HepG2 (cell line): ENCODE data around the gene PDIA2. TPM values are rescaled to one million over a fixed set of nuclear protein-coding genes. Genes with fewer than 3 reads are reported as not detected.

Experiments
- ATAC-seq: fragments of 200-7000 bp; cut with Tn5 transposase; 3 replicates; pipeline ENCODE4 v1.9.1; 2020; ENCODE audit warnings: mild to moderate bottlenecking, moderate library complexity
- BruUV-seq: library from RNA; stranded (reverse); fragments of 400-500 nt; replicated peaks from 2 replicates; lab custom pipeline; 2021; lab: Mats Ljungman, UMichigan
- CTCF ChIA-PET: fragments of 300-600 bp; formaldehyde crosslinking; extraction: SDS; loops from one replicate; lab custom pipeline; 2021; ENCODE audit warnings: low total read pairs, inconsistent platforms, low intra/inter-chr PET ratio; lab: Yijun Ruan, JAX
- POLR2A ChIA-PET: fragments of 350-600 bp; sonication (Branson Sonifier 250); formaldehyde crosslinking; loops from one replicate; lab custom pipeline; 2020; ENCODE audit warnings: antibody characterized with exemption, inconsistent platforms; lab: Yijun Ruan, JAX
- DNase-seq: peaks from one replicate; pipeline ENCODE4 v3.0.0-alpha.2; 2015; ENCODE audit warnings: low spot score
- FAIRE-seq: peaks from 3 replicates; lab custom pipeline; 2011; peaks lifted over from hg19 to GRCh38; lab: Jason Lieb, UNC
- H2AFZ ChIP-seq: one replicate; pipeline ENCODE4 v1.6.1; 2011; ENCODE audit warnings: low read length, inconsistent platforms
- H3K27ac ChIP-seq: fragments of 300-600 bp; 3 replicates; pipeline ENCODE4 v1.8.0; 2011; ENCODE audit warnings: mixed run types, mild to moderate bottlenecking, mixed read lengths, low read length, inconsistent platforms; ENCODE audit not compliant: insufficient read depth; ENCODE audit errors: extremely low read length
- H3K27me3 ChIP-seq, 2 experiments: fragments of 200-600 bp in 1 of 2; 2 replicates in 1 of 2; 3 replicates in 1 of 2; pipeline versions ENCODE4 v1.6.0 to v1.8.0; 2011; ENCODE audit warnings: low read length in 2 of 2, mild to moderate bottlenecking in 2 of 2, moderate library complexity in 2 of 2, inconsistent platforms in 1 of 2; ENCODE audit not compliant: insufficient read depth in 2 of 2, control insufficient read depth in 1 of 2
- H3K36me3 ChIP-seq, 2 experiments: fragments of 200-600 bp in 1 of 2; replicated peaks in 1 of 2; 2 replicates in 1 of 2; 3 replicates in 1 of 2; pipeline versions ENCODE4 v1.5.1 to v1.8.0; 2011; ENCODE audit warnings: low read length in 2 of 2, inconsistent platforms in 1 of 2; ENCODE audit not compliant: insufficient read depth in 2 of 2, control insufficient read depth in 1 of 2
- H3K4me1 ChIP-seq: 2 replicates; pipeline ENCODE4 v1.5.1; 2012; ENCODE audit warnings: low read length, inconsistent platforms; ENCODE audit not compliant: insufficient read depth
- H3K4me2 ChIP-seq: 2 replicates; pipeline ENCODE4 v1.6.0; 2011; ENCODE audit warnings: low read depth, low read length, inconsistent platforms
- H3K4me3 ChIP-seq, 3 experiments: fragments of 200-600 bp in 1 of 3; sonication (generic), shearing (Covaris generic) in 1 of 3; replicated peaks in 1 of 3; 2 replicates each; pipeline ENCODE4 v1.5.1; 2011 to 2016; ENCODE audit warnings: low read length in 3 of 3, inconsistent platforms in 2 of 3, low read depth in 2 of 3, mild to moderate bottlenecking in 2 of 3, control low read depth in 1 of 3, mixed read lengths in 1 of 3; ENCODE audit not compliant: insufficient read depth in 1 of 3
- H3K79me2 ChIP-seq: one replicate; pipeline ENCODE4 v1.6.1; 2011; ENCODE audit warnings: low read length, inconsistent platforms; ENCODE audit not compliant: insufficient read depth
- H3K9ac ChIP-seq: 2 replicates; pipeline ENCODE4 v1.6.0; 2011; ENCODE audit warnings: mild to moderate bottlenecking, low read depth, low read length, inconsistent platforms; ENCODE audit not compliant: insufficient read depth
- H3K9me3 ChIP-seq: 2 replicates; pipeline ENCODE4 v1.5.1; 2012; ENCODE audit warnings: mild to moderate bottlenecking, low read length
- H4K20me1 ChIP-seq: 2 replicates; pipeline ENCODE4 v1.6.0; 2011; ENCODE audit warnings: inconsistent platforms, mild to moderate bottlenecking, low read length, moderate library complexity; ENCODE audit not compliant: insufficient read depth
- JUND ChIP-seq: sonication (generic); formaldehyde crosslinking; IDR thresholded peaks from 2 replicates; pipeline ENCODE4 v1.8.0; 2022; ENCODE audit warnings: mild to moderate bottlenecking, missing genetic modification reagents
- MAFG ChIP-seq: sonication (generic); formaldehyde crosslinking; IDR thresholded peaks from 2 replicates; pipeline ENCODE4 v1.5.1; 2020; ENCODE audit warnings: mild to moderate bottlenecking, missing genetic modification reagents
- MED8 ChIP-seq: sonication (generic); formaldehyde crosslinking; IDR thresholded peaks from 2 replicates; pipeline ENCODE4 v1.8.1; 2023; ENCODE audit warnings: mild to moderate bottlenecking, missing genetic modification reagents; ENCODE audit not compliant: insufficient replicate concordance
- ZEB1 ChIP-seq: IDR thresholded peaks from 2 replicates; pipeline ENCODE4 v1.6.1; 2012; ENCODE audit warnings: mild to moderate bottlenecking, low read depth, inconsistent platforms; ENCODE audit not compliant: insufficient replicate concordance
- ZFYVE20 ChIP-seq: sonication (generic); formaldehyde crosslinking; IDR thresholded peaks from 2 replicates; pipeline ENCODE4 v1.8.0; 2023; ENCODE audit warnings: low read depth, mild to moderate bottlenecking, moderate library complexity, missing genetic modification reagents, borderline replicate concordance
- ZNF20 ChIP-seq: sonication (generic); formaldehyde crosslinking; IDR thresholded peaks from 2 replicates; pipeline ENCODE4 v1.4.0; 2020; ENCODE audit warnings: mild to moderate bottlenecking, moderate library complexity, missing genetic modification reagents
- ZNF556 ChIP-seq: sonication (generic); formaldehyde crosslinking; IDR thresholded peaks from 2 replicates; pipeline ENCODE4 v1.4.0; 2020; ENCODE audit warnings: mild to moderate bottlenecking, missing genetic modification reagents, borderline replicate concordance
- WGBS: methylation state at CpG from one replicate; pipeline ENCODE4 v1.1.6; 2017; ENCODE audit warnings: low lambda C conversion rate; 5-methylcytosine and 5-hydroxymethylcytosine counted together
- in situ Hi-C: cut with HindIII; loops from 2 replicates; pipeline ENCODE4 v1.10.0; 2017; ENCODE audit warnings: low pct_unique_long_range_greater_than_20kb; ENCODE audit not compliant: extremely low pct_ligation_motif_present
- intact Hi-C: fragments of 100-400 bp; cut with micrococcal nuclease; formaldehyde crosslinking; loops from one replicate; pipeline ENCODE4 v1.10.0; 2022; ENCODE audit not compliant: unreplicated experiment
- polyA plus RNA-seq, 8 experiments: library from polyadenylated mRNA; depleted of rRNA in 3 of 8; stranded (reverse) in 7 of 8; unstranded in 1 of 8; fragments of >200 nt; fragmentation: Illumina TruSeq in 4 of 8; extraction: Trizol in 4 of 8; gene quantifications; 2 replicates each; pipeline versions ENCODE4 v1.2.1 to v1.2.3, GENCODE V29; 2011 to 2016; ENCODE audit warnings: low read depth in 4 of 8, missing spikeins in 1 of 8, mixed read lengths in 1 of 8; ENCODE audit not compliant: insufficient read depth in 1 of 8
- total RNA-seq, 5 experiments: library from RNA; depleted of rRNA; stranded (reverse); fragments of >200 nt; fragmentation: Illumina TruSeq; extraction: Trizol; gene quantifications; 2 replicates each; pipeline ENCODE4 v1.2.3, GENCODE V29; 2016; ENCODE audit warnings: low read depth in 1 of 5
- TF ChIP-seq, protein P1 (sequence below), 2 experiments: sonication (generic) in 1 of 2; formaldehyde crosslinking in 1 of 2; IDR thresholded peaks; 2 replicates each; pipeline versions ENCODE4 v1.4.0 to v1.6.1; 2018 to 2020; ENCODE audit warnings: missing genetic modification reagents in 2 of 2, borderline replicate concordance in 1 of 2, low read depth in 1 of 2, mild to moderate bottlenecking in 1 of 2, missing biosample characterization in 1 of 2
- TF ChIP-seq, protein P2 (sequence below): sonication (generic); formaldehyde crosslinking; IDR thresholded peaks from 2 replicates; pipeline ENCODE4 v1.4.0; 2020; ENCODE audit warnings: missing genetic modification reagents; ENCODE audit errors: not compliant biosample characterization
- TF ChIP-seq, protein P3 (sequence below): sonication (generic); formaldehyde crosslinking; conservative IDR thresholded peaks from 2 replicates; pipeline ENCODE4 v1.8.0; 2022; ENCODE audit warnings: low read depth, missing genetic modification reagents
- TF ChIP-seq, protein P4 (sequence below): sonication (generic); formaldehyde crosslinking; IDR thresholded peaks from 2 replicates; pipeline ENCODE4 v1.4.0; 2020; ENCODE audit warnings: missing genetic modification reagents, borderline replicate concordance

The PDIA2 gene
- total and polyA plus RNA-seq, 2 of the 13 experiments (the other 11 are each of a cell fraction or from before 2014, with no cell fraction given): 0.35 to 1.9 TPM

DNA sequence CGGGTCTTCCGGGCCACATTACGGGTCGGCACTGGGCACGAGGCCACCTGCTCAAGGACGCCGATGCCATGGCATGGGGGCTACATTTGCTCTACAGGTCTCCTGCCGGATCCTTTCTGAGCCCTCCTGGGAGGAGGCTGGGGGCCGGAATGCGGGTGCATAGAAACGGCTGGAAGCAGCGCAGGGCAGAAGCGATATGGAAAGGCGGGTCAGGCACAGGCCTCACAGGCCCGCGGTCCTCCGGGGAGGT, 41.2 kb downstream of the PDIA2 start (continued):
- TF ChIP-seq, protein P1, sequence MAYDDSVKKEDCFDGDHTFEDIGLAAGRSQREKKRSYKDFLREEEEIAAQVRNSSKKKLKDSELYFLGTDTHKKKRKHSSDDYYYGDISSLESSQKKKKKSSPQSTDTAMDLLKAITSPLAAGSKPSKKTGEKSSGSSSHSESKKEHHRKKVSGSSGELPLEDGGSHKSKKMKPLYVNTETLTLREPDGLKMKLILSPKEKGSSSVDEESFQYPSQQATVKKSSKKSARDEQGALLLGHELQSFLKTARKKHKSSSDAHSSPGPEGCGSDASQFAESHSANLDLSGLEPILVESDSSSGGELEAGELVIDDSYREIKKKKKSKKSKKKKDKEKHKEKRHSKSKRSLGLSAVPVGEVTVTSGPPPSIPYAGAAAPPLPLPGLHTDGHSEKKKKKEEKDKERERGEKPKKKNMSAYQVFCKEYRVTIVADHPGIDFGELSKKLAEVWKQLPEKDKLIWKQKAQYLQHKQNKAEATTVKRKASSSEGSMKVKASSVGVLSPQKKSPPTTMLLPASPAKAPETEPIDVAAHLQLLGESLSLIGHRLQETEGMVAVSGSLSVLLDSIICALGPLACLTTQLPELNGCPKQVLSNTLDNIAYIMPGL (CRISPR knock-in tag; IDR thresholded peaks at IDR 0.05; ENCODE audit: borderline replicate concordance in 1 of 2, low read depth in 1 of 2): no peak
- no peak for TF ChIP-seq JUND (CRISPR knock-in tag)

DNA sequence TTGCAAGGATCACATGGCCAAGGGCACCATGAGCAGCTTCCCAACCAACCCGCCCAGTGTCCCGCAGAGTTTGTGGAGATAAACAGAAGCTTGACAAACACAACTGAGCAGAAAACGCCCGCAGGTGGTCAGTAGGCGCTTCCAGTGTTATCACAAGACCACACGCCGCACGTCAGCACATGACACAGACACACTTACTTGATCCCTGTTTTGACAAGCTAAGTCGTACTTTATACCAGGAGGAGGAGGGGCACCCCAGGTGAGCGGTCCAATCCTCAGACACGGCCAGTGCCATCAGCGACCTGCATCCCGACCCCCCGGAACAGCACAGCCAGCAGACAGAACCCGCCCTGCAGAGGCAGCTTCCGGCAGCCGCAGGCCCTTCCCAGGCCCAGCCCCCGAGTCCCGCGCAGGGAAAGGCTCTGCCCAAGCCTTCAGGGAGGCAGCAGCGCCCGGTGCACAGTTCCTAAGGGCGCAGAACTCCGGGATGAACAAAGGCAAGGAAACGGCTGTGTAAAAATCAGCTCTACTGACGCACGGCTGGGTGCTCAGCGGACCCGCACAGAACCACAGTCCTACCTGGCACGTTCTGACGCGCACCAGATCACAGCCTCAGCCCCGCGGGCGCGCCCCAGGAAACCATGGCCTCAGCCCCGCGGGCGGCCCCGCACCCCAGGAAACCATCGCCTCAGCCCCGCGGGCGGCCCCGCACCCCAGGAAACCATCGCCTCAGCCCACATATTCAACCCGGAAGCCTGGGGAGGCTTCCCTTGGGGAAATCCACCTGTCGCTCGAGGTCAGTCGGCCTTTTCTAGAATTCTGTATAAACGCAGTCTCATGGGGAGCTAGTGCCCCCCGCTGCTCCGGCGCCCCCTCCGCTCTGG, 41.7 kb downstream of the PDIA2 start:
- POLR2A ChIA-PET: no interaction called here
- Histone ChIP-seq H3K4me1 (peaks cover 9% of the 10 kb centered on the region), H4K20me1 (peaks cover 38% of the 10 kb centered on the region; the same call in 1 of the 2 replicates), H3K36me3 (peaks cover 5 to 29% of the 10 kb centered on the region in 2 experiments; a peak in 4 of 5 replicates), H3K4me2 (no peak overlapping the region), H3K9ac (no peak overlapping the region), H3K9me3 (no peaks in the 10 kb centered on the region), H3K27ac (no peak overlapping the region), H3K27me3 (no peaks in the 10 kb centered on the region), H3K79me2 (peaks cover 68% of the 10 kb centered on the region), H3K4me3 (no peak overlapping the region), H2AFZ (no peak overlapping the region)
- 96% methylated on average over 41 of the region's 55 CpGs for WGBS
- intact Hi-C loops (no loop called here), in situ Hi-C loops (no loop called here)
- FAIRE-seq (no peak), ATAC-seq (no peak; the same call in 2 of the 3 replicates), DNase-seq (no peak)
- BruUV-seq: no TSS peak
- CTCF ChIA-PET: no interaction called here
- TF ChIP-seq ZNF20 (CRISPR knock-in tag): no peak
- no peak for TF ChIP-seq ZFYVE20 (CRISPR knock-in tag)
- TF ChIP-seq ZNF556 (CRISPR knock-in tag): no peak
- TF ChIP-seq, protein P2, sequence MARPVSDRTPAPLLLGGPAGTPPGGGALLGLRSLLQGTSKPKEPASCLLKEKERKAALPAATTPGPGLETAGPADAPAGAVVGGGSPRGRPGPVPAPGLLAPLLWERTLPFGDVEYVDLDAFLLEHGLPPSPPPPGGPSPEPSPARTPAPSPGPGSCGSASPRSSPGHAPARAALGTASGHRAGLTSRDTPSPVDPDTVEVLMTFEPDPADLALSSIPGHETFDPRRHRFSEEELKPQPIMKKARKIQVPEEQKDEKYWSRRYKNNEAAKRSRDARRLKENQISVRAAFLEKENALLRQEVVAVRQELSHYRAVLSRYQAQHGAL (CRISPR knock-in tag): no peak
- TF ChIP-seq MAFG: no peak
- TF ChIP-seq, protein P3, sequence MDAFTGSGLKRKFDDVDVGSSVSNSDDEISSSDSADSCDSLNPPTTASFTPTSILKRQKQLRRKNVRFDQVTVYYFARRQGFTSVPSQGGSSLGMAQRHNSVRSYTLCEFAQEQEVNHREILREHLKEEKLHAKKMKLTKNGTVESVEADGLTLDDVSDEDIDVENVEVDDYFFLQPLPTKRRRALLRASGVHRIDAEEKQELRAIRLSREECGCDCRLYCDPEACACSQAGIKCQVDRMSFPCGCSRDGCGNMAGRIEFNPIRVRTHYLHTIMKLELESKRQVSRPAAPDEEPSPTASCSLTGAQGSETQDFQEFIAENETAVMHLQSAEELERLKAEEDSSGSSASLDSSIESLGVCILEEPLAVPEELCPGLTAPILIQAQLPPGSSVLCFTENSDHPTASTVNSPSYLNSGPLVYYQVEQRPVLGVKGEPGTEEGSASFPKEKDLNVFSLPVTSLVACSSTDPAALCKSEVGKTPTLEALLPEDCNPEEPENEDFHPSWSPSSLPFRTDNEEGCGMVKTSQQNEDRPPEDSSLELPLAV: no peak
- TF ChIP-seq ZEB1: no peak
- no peak for TF ChIP-seq MED8 (CRISPR knock-in tag)
- TF ChIP-seq, protein P4, sequence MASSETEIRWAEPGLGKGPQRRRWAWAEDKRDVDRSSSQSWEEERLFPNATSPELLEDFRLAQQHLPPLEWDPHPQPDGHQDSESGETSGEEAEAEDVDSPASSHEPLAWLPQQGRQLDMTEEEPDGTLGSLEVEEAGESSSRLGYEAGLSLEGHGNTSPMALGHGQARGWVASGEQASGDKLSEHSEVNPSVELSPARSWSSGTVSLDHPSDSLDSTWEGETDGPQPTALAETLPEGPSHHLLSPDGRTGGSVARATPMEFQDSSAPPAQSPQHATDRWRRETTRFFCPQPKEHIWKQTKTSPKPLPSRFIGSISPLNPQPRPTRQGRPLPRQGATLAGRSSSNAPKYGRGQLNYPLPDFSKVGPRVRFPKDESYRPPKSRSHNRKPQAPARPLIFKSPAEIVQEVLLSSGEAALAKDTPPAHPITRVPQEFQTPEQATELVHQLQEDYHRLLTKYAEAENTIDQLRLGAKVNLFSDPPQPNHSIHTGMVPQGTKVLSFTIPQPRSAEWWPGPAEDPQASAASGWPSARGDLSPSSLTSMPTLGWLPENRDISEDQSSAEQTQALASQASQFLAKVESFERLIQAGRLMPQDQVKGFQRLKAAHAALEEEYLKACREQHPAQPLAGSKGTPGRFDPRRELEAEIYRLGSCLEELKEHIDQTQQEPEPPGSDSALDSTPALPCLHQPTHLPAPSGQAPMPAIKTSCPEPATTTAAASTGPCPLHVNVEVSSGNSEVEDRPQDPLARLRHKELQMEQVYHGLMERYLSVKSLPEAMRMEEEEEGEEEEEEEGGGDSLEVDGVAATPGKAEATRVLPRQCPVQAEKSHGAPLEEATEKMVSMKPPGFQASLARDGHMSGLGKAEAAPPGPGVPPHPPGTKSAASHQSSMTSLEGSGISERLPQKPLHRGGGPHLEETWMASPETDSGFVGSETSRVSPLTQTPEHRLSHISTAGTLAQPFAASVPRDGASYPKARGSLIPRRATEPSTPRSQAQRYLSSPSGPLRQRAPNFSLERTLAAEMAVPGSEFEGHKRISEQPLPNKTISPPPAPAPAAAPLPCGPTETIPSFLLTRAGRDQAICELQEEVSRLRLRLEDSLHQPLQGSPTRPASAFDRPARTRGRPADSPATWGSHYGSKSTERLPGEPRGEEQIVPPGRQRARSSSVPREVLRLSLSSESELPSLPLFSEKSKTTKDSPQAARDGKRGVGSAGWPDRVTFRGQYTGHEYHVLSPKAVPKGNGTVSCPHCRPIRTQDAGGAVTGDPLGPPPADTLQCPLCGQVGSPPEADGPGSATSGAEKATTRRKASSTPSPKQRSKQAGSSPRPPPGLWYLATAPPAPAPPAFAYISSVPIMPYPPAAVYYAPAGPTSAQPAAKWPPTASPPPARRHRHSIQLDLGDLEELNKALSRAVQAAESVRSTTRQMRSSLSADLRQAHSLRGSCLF (CRISPR knock-in tag): no peak
